NCI-H446 treated with DMSO at 0.1 percent for 48 hours (cell line): ENCODE results near the gene NCF2.

Experiments used
- DNase-seq: peaks from one replicate; lab custom pipeline; 2025; lab: John Stamatoyannopoulos, UW

Gene NCF2

GRCh38 chr1:183612407-183612806 lies 22.1 kb upstream of the NCF2 start:
- no peak for DNase-seq

GRCh38 chr1:183611021-183611420 lies 20.8 kb upstream of the NCF2 start:
- DNase-seq, result no peak

GRCh38 chr1:183609759-183610452 lies 19.6 kb upstream of the NCF2 start:
- DNase-seq, result no peak

- peak; percentile 68 for DNase-seq
Observed at GRCh38 chr1:183609313-183609712, 19.1 kb upstream of the NCF2 start.

GRCh38 chr1:183607322-183607980 lies 17.2 kb upstream of the NCF2 start:
- DNase-seq, result no peak

- no peak for DNase-seq
Observed at GRCh38 chr1:183605904-183606303, 15.6 kb upstream of the NCF2 start.

- DNase-seq, result no peak
Observed at GRCh38 chr1:183604815-183605214, 14.6 kb upstream of the NCF2 start.

GRCh38 chr1:183604038-183604808 lies 14.0 kb upstream of the NCF2 start:
- DNase-seq, result no peak

- no peak for DNase-seq
Observed at GRCh38 chr1:183602510-183602909, 12.3 kb upstream of the NCF2 start.

- no peak for DNase-seq
Observed at GRCh38 chr1:183600634-183601033, 10.4 kb upstream of the NCF2 start.

- peak; percentile 95 for DNase-seq
Observed at GRCh38 chr1:183600136-183600535, 9.9 kb upstream of the NCF2 start.

- peak; percentile 86 for DNase-seq
Observed at GRCh38 chr1:183598386-183598785, 8.1 kb upstream of the NCF2 start.

- peak; percentile 70 for DNase-seq
Observed at GRCh38 chr1:183597656-183598347, 7.5 kb upstream of the NCF2 start.

GRCh38 chr1:183596500-183596899 lies 6.2 kb upstream of the NCF2 start:
- DNase-seq, result no peak

- no peak for DNase-seq
Observed at GRCh38 chr1:183595537-183595936, 5.3 kb upstream of the NCF2 start.

GRCh38 chr1:183593356-183593755 lies 3.1 kb upstream of the NCF2 start:
- no peak for DNase-seq

- DNase-seq, result no peak
Observed at GRCh38 chr1:183592733-183593132, 2.5 kb upstream of the NCF2 start.

GRCh38 chr1:183589874-183590243 lies 400 bp downstream of the NCF2 start:
- no peak for DNase-seq

- DNase-seq, result no peak
Observed at GRCh38 chr1:183589384-183589783, 875 bp downstream of the NCF2 start.

GRCh38 chr1:183588827-183589226 lies 1.4 kb downstream of the NCF2 start:
- DNase-seq, result no peak

GRCh38 chr1:183586926-183587325 lies 3.3 kb downstream of the NCF2 start:
- DNase-seq, result no peak

GRCh38 chr1:183586455-183586854 lies 3.8 kb downstream of the NCF2 start:
- DNase-seq, result no peak

GRCh38 chr1:183585038-183585437 lies 5.2 kb downstream of the NCF2 start:
- no peak for DNase-seq
